T-helper 9 cell (primary cell): ENCODE measurements around the gene CAPN12.

Source experiments
- DNase-seq: peaks from one replicate; pipeline ENCODE4 v3.0.0-alpha.2; 2020

The CAPN12 gene

GRCh38 chr19:38725469-38726283 is 18.6 kb downstream of the CAPN12 start:
- DNase-seq, result no peak

- DNase-seq, result no peak
Measured at GRCh38 chr19:38723990-38724854, 20.1 kb downstream of the CAPN12 start.

- no peak for DNase-seq
Measured at GRCh38 chr19:38723606-38723965, 20.7 kb downstream of the CAPN12 start.

- no peak for DNase-seq
Measured at GRCh38 chr19:38722947-38723605, 21.2 kb downstream of the CAPN12 start.

GRCh38 chr19:38721979-38722773 is 22.1 kb downstream of the CAPN12 start:
- DNase-seq, result no peak

- DNase-seq, result no peak
Measured at GRCh38 chr19:38721496-38721895, 22.8 kb downstream of the CAPN12 start.

- no peak for DNase-seq
Measured at GRCh38 chr19:38720559-38721236, 23.6 kb downstream of the CAPN12 start.

GRCh38 chr19:38719761-38720558 is 24.3 kb downstream of the CAPN12 start:
- DNase-seq, result no peak

- no peak for DNase-seq
Measured at GRCh38 chr19:38718747-38719543, 25.3 kb downstream of the CAPN12 start.

- DNase-seq, result no peak
Measured at GRCh38 chr19:38717855-38718254, 26.4 kb downstream of the CAPN12 start.

- DNase-seq, result no peak
Measured at GRCh38 chr19:38717051-38717450, 27.2 kb downstream of the CAPN12 start.

GRCh38 chr19:38715555-38715954 is 28.7 kb downstream of the CAPN12 start:
- no peak for DNase-seq

GRCh38 chr19:38714354-38714778 is 29.9 kb downstream of the CAPN12 start:
- no peak for DNase-seq

- DNase-seq, result no peak
Measured at GRCh38 chr19:38713865-38714264, 30.4 kb downstream of the CAPN12 start.

GRCh38 chr19:38713227-38713649 is 31.0 kb downstream of the CAPN12 start:
- DNase-seq, result no peak

GRCh38 chr19:38712161-38712748 is 32.0 kb downstream of the CAPN12 start:
- no peak for DNase-seq

- DNase-seq, result no peak
Measured at GRCh38 chr19:38711726-38712153, 32.5 kb downstream of the CAPN12 start.

GRCh38 chr19:38710928-38711725 is 33.1 kb downstream of the CAPN12 start:
- DNase-seq, result no peak

- no peak for DNase-seq
Measured at GRCh38 chr19:38710416-38710702, 33.9 kb downstream of the CAPN12 start.
